ENCODE data around the gene SLC66A3.

The SLC66A3 gene

GRCh38 chr2:11134349-11134748 is 20.9 kb upstream of the SLC66A3 start:
- DNase-seq (ENCODE audit: low read depth) = no peak
- TF ChIP-seq, protein P1, sequence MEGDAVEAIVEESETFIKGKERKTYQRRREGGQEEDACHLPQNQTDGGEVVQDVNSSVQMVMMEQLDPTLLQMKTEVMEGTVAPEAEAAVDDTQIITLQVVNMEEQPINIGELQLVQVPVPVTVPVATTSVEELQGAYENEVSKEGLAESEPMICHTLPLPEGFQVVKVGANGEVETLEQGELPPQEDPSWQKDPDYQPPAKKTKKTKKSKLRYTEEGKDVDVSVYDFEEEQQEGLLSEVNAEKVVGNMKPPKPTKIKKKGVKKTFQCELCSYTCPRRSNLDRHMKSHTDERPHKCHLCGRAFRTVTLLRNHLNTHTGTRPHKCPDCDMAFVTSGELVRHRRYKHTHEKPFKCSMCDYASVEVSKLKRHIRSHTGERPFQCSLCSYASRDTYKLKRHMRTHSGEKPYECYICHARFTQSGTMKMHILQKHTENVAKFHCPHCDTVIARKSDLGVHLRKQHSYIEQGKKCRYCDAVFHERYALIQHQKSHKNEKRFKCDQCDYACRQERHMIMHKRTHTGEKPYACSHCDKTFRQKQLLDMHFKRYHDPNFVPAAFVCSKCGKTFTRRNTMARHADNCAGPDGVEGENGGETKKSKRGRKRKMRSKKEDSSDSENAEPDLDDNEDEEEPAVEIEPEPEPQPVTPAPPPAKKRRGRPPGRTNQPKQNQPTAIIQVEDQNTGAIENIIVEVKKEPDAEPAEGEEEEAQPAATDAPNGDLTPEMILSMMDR (conservative IDR thresholded peaks at IDR 0.05; ENCODE audit: low read depth, low read length) = no peak
- H3K4me3 ChIP-seq (ENCODE audit: low read depth, low read length) = no peak overlapping the region

DNA sequence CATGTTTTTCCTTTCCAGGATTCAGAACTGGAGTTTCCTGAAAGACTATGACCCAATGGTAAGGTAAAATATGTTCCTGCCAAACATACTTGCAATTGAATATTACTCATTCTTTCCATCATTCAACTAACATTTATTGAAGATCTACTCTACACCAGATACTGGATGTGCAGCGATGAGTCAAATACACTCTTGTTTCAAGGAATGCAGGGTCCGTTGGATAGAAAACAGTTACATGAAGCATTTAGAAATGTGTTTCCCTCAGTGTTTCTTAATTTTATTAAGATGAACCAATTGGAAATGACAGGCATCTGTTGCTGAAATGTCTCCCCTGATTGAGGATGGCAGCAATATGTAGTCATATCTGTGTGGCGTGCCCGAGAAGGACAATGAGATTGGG is 14.8 kb upstream of the SLC66A3 start:
- H3K4me3 ChIP-seq (ENCODE audit: low read depth, low read length) = no peak overlapping the region
- peak; percentile 30 for DNase-seq (ENCODE audit: low read depth)
- TF ChIP-seq, protein P1 (conservative IDR thresholded peaks at IDR 0.05; ENCODE audit: low read depth, low read length) = no peak

- TF ChIP-seq, protein P1 (conservative IDR thresholded peaks at IDR 0.05; ENCODE audit: low read depth, low read length) = no peak
- no peak overlapping the region for H3K4me3 ChIP-seq (ENCODE audit: low read depth, low read length)
- no peak for DNase-seq (ENCODE audit: low read depth)
Measured at GRCh38 chr2:11141319-11141718, 13.9 kb upstream of the SLC66A3 start.

- TF ChIP-seq, protein P1 (conservative IDR thresholded peaks at IDR 0.05; ENCODE audit: low read depth, low read length) = peak; percentile 5
- no peak for DNase-seq (ENCODE audit: low read depth)
- no peak overlapping the region for H3K4me3 ChIP-seq (ENCODE audit: low read depth, low read length)
Measured at GRCh38 chr2:11142330-11142729, 12.9 kb upstream of the SLC66A3 start.

DNA sequence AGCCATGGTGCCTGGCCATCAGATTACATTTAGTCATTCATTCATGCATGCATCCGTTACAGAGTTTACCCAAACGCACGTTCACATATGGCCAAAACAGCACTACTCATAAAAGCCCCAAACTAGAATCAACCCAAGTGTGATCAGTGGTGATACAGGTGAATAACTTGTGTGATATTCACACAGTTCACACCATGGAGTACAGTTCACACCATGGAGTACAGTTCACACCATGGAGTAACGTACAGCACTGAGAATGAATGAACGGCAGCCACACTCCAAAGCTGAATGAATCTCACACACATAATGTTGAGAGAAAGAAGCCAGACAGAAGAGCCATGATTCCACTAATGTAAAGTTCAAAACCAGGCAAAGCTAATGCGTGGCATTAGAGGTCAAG is 12.3 kb upstream of the SLC66A3 start:
- no peak for DNase-seq (ENCODE audit: low read depth)
- TF ChIP-seq, protein P1 (conservative IDR thresholded peaks at IDR 0.05; ENCODE audit: low read depth, low read length) = no peak
- no peak overlapping the region for H3K4me3 ChIP-seq (ENCODE audit: low read depth, low read length)

GRCh38 chr2:11144077-11144737 is 11.1 kb upstream of the SLC66A3 start:
- DNase-seq (ENCODE audit: low read depth) = no peak
- TF ChIP-seq, protein P1 (conservative IDR thresholded peaks at IDR 0.05; ENCODE audit: low read depth, low read length) = no peak
- H3K4me3 ChIP-seq (ENCODE audit: low read depth, low read length) = no peak overlapping the region

DNA sequence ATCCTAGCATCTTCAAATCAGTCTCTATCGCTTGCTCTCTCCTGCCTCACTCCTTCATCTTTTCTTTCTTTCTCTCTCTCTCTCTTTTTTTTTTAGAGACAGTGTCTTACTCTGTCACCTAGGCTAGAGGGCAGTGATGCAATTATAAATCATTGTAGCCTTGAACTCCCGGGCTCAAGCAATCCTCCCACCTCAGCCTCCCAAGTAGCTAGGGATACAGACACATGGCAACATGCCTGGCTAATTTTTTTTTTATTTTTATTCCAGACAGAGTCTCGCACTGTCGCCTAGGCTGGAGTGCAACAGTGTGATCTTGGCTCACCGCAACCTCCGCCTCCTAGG is 10.6 kb upstream of the SLC66A3 start:
- TF ChIP-seq, protein P1 (conservative IDR thresholded peaks at IDR 0.05; ENCODE audit: low read depth, low read length) = no peak
- no peak overlapping the region for H3K4me3 ChIP-seq (ENCODE audit: low read depth, low read length)
- DNase-seq (ENCODE audit: low read depth) = no peak
